ENCODE results near the gene TMEM154.
A peak's percentile ranks its signal among the peaks of the same experiment; 100 is the strongest.

Gene TMEM154

GRCh38 chr4:152620915-152621314 is 58.9 kb downstream of the TMEM154 start:
- no peak for DNase-seq

DNA sequence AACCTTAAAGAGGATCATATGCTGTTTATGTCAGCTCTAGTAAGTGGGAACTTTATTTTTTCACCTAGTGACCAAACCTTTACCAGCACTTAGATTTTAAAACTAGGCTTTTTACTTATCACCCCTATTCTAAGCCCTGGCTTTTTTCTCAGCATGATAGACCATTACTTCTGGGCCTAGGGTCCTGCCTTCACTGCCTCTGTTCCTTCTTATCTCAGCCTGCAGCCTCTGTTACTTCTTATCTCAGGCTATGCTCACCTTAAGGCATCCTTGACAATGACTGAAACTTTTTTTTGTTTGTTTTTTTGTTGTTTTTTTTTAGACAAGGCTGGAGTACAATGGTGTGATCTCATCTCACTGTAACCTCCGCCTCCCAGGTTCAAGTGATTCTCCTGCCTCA is 59.6 kb downstream of the TMEM154 start:
- DNase-seq: no peak

- DNase-seq: no peak
These were observed 60.2 kb downstream of the TMEM154 start for GRCh38 chr4:152619556-152619955.

- DNase-seq: no peak
These were observed 60.8 kb downstream of the TMEM154 start for GRCh38 chr4:152618971-152619370.

- no peak for DNase-seq
These were observed 63.0 kb downstream of the TMEM154 start for GRCh38 chr4:152616804-152617203.

DNA sequence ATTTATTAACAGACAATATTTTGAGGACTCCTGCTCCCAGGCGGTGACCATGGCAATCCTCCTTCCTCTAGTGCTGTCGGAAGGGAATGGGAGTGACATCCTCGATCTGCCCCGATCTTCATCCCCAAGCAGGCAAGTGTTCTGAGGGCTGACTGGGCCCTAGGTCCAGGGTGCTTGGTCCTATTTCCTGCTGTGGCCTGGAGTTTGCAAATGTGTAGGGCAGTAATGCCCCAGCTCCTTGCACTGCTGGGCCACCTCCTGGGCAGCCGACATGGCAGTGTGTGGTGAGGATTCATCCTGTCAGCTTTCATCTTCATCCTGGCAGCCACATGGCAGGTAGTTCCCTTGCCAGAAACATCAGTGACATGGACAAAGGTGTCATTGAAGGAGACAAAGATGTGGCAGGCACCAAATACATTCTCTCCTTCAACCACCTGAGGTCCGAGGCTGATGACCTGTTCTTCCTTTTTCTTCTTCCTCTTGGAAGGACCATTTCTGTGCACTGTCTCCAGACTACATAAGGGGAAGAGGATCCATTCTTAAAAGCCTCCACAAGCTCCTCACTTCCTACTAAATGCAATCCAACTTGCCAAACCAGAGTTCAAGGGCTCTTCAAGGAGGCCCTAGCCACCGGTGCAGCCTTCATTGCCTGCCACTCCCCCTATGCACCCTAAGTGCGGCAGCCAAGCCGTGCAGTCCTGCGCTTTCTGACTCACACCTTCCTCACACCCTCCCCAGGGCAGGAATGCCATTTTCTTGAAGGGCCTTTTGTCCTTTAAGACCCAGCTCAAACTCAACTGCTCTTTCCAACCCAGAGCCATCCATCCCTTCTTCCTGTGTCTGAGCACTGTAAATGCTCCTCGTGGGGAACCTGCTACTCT is 65.7 kb downstream of the TMEM154 start:
- no peak for DNase-seq

GRCh38 chr4:152613351-152613750 is 66.4 kb downstream of the TMEM154 start:
- DNase-seq: no peak

DNA sequence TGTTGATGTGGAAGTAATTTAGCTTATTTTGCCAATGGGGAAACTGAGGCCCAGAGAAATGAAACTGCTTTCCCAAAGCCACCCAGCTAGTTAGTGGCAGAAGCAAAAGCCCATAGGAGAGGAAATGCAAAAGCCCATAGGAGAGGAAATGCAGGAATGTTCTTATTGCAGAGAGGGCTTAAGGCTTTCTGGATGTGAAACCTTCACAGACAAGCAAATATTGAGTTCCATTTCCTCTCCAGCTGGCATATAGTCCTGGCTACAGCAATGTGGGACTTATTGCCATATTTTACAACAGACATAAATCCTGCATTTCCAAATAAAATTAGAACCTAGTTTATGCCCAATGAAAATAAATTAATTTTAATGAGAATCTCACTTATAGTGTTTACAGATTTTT is 69.7 kb downstream of the TMEM154 start:
- DNase-seq: no peak

- no peak for DNase-seq
These were observed 70.3 kb downstream of the TMEM154 start for GRCh38 chr4:152609481-152609880.

DNA sequence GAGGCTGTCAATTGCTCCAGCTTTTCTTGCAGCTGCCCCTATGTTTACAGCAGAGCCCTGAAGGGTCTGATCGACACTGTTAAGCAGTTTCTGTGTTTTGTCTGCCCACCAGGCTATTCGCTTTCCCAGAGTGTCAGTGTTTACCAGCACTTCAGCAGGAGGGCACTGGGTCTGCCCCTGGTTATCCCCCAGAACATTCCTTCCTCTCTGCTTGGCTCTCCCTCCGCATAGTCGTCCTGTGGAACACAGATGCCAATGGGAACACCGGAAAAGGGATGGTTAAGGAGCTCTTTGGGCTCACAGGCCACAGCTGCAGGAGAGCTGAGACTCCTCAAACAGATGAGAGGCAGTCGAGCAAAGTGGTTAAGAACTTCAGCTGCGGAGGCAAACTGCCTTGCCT is 72.6 kb downstream of the TMEM154 start:
- DNase-seq: no peak

- DNase-seq: no peak
These were observed 73.0 kb downstream of the TMEM154 start for GRCh38 chr4:152606753-152607152.

GRCh38 chr4:152605641-152606335 is 74.0 kb downstream of the TMEM154 start:
- no peak for DNase-seq

DNA sequence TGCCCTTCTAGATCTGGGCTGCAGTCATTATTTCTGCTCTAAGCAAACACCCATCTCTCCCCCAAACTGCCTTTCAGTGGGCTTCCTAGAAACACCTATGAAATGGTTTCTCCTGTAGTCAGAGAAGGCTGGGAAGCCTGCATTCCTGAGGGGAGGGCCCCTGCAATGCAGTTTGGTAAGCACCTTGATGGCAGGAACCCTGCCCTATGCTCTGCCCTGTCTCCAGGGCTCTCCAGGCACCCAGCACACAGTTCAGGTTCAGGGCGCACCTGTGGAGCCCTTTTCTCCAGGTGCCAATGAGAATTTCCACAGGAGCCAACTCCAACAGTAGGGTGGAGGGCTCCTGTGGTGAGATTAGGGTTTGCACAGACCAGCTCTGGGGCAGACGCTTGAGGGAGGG is 74.8 kb downstream of the TMEM154 start:
- no peak for DNase-seq

- no peak for DNase-seq
These were observed 78.6 kb downstream of the TMEM154 start for GRCh38 chr4:152601156-152601555.

DNA sequence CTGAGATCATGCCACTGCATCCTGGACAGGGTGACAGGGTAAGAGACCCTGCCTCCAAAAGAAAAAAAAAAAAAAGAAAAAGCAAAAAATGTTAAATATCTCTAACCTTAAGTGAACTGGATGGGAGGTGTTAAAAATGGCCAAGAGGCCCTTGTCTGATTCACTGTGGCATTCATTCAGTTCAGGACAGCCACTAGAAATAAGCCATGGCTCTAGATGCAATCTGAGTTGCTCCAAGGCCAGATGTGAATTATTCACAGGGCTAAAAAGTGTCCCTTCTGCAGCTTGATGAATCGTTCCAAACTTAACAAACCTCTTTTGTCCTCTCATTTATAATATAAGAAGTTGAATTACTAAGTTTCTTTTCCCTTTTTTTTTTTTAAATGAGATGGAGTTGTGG is 80.2 kb downstream of the TMEM154 start:
- no peak for DNase-seq

DNA sequence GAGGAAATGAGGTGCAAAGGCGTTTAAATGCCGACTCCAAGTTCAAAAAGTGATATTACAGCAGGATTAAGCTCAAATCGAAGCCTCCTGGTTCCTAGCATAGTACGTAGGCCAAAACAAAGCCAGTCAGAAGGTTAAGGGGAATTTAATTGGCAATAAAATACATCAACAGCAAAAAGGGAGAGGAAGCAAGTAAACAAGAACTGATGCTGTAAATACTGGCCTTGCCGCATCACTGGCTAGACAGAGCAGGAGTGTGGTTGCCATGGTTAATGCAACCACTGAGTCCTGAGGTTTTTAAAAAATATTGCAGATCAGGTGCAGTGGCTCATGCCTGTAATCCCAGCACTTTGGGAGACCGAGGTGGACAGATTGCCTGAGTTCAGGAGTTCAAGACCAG is 80.7 kb downstream of the TMEM154 start:
- no peak for DNase-seq

GRCh38 chr4:152598454-152598853 is 81.3 kb downstream of the TMEM154 start:
- DNase-seq: no peak

GRCh38 chr4:152594978-152595925 is 84.5 kb downstream of the TMEM154 start:
- no peak for DNase-seq

DNA sequence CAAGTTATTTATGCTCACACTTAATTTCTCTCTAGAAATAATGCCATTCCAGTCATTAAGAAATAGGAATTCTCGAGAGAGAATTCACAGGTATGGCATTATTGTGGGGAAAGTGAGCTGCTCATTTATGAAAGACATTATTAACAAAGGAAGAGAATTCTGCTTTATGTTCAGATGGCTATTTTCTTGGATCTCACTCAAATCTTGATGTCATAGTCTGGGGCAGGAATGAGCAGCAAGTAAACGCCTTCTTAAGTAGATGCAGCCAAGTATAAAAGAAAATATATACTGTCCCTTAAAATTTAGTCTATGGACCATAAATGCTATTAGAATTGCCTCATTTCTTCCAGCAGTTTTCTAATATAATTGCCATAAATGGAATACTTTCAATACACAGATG is 85.7 kb downstream of the TMEM154 start:
- DNase-seq: no peak

- no peak for DNase-seq
These were observed 87.9 kb downstream of the TMEM154 start for GRCh38 chr4:152591876-152592275.

GRCh38 chr4:152591396-152591795 is 88.4 kb downstream of the TMEM154 start:
- DNase-seq: peak; percentile 9

- no peak for DNase-seq
These were observed 89.4 kb downstream of the TMEM154 start for GRCh38 chr4:152590179-152591031.
